ENCODE results near the gene ARL15. TPM values are rescaled to one million over a fixed set of nuclear protein-coding genes. Genes with fewer than 3 reads are reported as not detected.

Gene ARL15
- total RNA-seq, 4 donors from 2014 or later, result 19.9 to 57.0 (median 36.9) TPM

- Histone ChIP-seq H3K9me3 (no peaks in the 10 kb centered on the region), H3K4me1 (no peaks in the 10 kb centered on the region), H3K27me3 (no peaks in the 10 kb centered on the region), H3K4me3 (no peak overlapping the region), H3K27ac (no peak overlapping the region), H3K36me3 (no peaks in the 10 kb centered on the region)
- no peak for DNase-seq (ENCODE audit: low spot score in 2 of 2)
- no peak for TF ChIP-seq POLR2AphosphoS5 (IDR thresholded peaks at IDR 0.05)
- WGBS, result 56% methylated on average over 4 of the region's 4 CpGs
These were observed 475.9 kb downstream of the ARL15 start for GRCh38 chr5:53834500-53834899.

Other genes starting within 250 kb of the ARL15 start
- gene HSPB3, start 145.1 kb upstream of the ARL15 start, total RNA-seq, result 1 to 10 TPM in 2 of 4 donors, not detected in 2; 1.1 to 2.0 TPM
- gene SNX18, start 207.2 kb upstream of the ARL15 start, total RNA-seq, result 10 to 100 TPM; 17.9 to 43.2 (median 24.4) TPM